Measurements from ENCODE around the gene PIK3R6. TPM values are rescaled to one million over a fixed set of nuclear protein-coding genes. Genes with fewer than 3 reads are reported as not detected.

The PIK3R6 gene
- total RNA-seq, 2 donors from 2014 or later: 0.66 TPM; not detected in 1

GRCh38 chr17:8836821-8837562 is 30.5 kb downstream of the PIK3R6 start:
- TF ChIP-seq POLR2A (IDR thresholded peaks at IDR 0.05) (no peak), CTCF (IDR thresholded peaks at IDR 0.05) (no peak)
- no peak for DNase-seq
- no peaks in the 10 kb centered on the region for H3K9me3 ChIP-seq
- 69 to 73% methylated on average over 15 of the region's 15 CpGs for WGBS, 2 donors
- H3K27me3 ChIP-seq: no peaks in the 10 kb centered on the region
- no peaks in the 10 kb centered on the region for H3K36me3 ChIP-seq (replicated peaks in 1 of 2; ENCODE audit: insufficient read depth in 1 of 2, low read depth in 2 of 2)
- H3K4me1 ChIP-seq: peaks cover 6% of the 10 kb centered on the region
- intact Hi-C loops (cut with DNase I): no loop called here
- no peak overlapping the region for H3K4me3 ChIP-seq
- no peak overlapping the region for H3K27ac ChIP-seq
- no peak for ATAC-seq

GRCh38 chr17:8835631-8836364 is 31.7 kb downstream of the PIK3R6 start:
- 74% methylated on average over 6 of the region's 6 CpGs; no CpG with 5 or more reads in 1 of the 2 donors for WGBS, 2 donors
- H3K4me3 ChIP-seq: no peak overlapping the region
- H3K27ac ChIP-seq: no peak overlapping the region
- no peak for TF ChIP-seq POLR2A (IDR thresholded peaks at IDR 0.05)
- no peak for TF ChIP-seq CTCF (IDR thresholded peaks at IDR 0.05)
- H3K27me3 ChIP-seq: no peaks in the 10 kb centered on the region
- intact Hi-C loops (cut with DNase I): no loop called here
- H3K4me1 ChIP-seq: peaks cover 6% of the 10 kb centered on the region
- no peaks in the 10 kb centered on the region for H3K36me3 ChIP-seq (replicated peaks in 1 of 2; ENCODE audit: insufficient read depth in 1 of 2, low read depth in 2 of 2)
- no peak for DNase-seq
- no peaks in the 10 kb centered on the region for H3K9me3 ChIP-seq
- ATAC-seq: no peak

- Histone ChIP-seq H3K27ac (no peak overlapping the region), H3K9me3 (no peaks in the 10 kb centered on the region), H3K4me3 (no peak overlapping the region), H3K27me3 (no peaks in the 10 kb centered on the region), H3K36me3 (replicated peaks in 1 of 2; ENCODE audit: insufficient read depth in 1 of 2, low read depth in 2 of 2) (no peaks in the 10 kb centered on the region), H3K4me1 (peaks cover 6% of the 10 kb centered on the region)
- 77 to 89% methylated on average over 9 to 10 of the region's 14 CpGs for WGBS, 2 donors
- DNase-seq (no peak), ATAC-seq (no peak)
- intact Hi-C loops (cut with DNase I): no loop called here
- TF ChIP-seq CTCF (IDR thresholded peaks at IDR 0.05) (no peak), POLR2A (IDR thresholded peaks at IDR 0.05) (no peak)
These were observed 32.4 kb downstream of the PIK3R6 start for GRCh38 chr17:8835106-8835505.

- Histone ChIP-seq H3K27me3 (no peaks in the 10 kb centered on the region), H3K4me1 (peaks cover 3% of the 10 kb centered on the region), H3K36me3 (replicated peaks in 1 of 2; ENCODE audit: insufficient read depth in 1 of 2, low read depth in 2 of 2) (no peaks in the 10 kb centered on the region), H3K4me3 (no peak overlapping the region), H3K27ac (no peak overlapping the region), H3K9me3 (no peaks in the 10 kb centered on the region)
- 14 to 52% methylated on average over 5 to 25 of the region's 33 CpGs for whole genome bisulfite sequencing, 2 donors
- ATAC-seq: no peak
- peak in 1 of 4 donors; percentile 21 for DNase-seq
- intact Hi-C loops (cut with DNase I): no loop called here
- TF ChIP-seq POLR2A (IDR thresholded peaks at IDR 0.05) (no peak), CTCF (IDR thresholded peaks at IDR 0.05) (peak in 5 of 7 experiments; percentile 17 to 25 (median 19))
These were observed 34.6 kb downstream of the PIK3R6 start for GRCh38 chr17:8832711-8833352.
